Measurements from ENCODE around the gene AGT.
"Not testable (repeated sequence)": the region's sequence is repeated elsewhere in the genome, so short reads cannot be mapped to it uniquely, and the experiment has no call there.

DNA sequence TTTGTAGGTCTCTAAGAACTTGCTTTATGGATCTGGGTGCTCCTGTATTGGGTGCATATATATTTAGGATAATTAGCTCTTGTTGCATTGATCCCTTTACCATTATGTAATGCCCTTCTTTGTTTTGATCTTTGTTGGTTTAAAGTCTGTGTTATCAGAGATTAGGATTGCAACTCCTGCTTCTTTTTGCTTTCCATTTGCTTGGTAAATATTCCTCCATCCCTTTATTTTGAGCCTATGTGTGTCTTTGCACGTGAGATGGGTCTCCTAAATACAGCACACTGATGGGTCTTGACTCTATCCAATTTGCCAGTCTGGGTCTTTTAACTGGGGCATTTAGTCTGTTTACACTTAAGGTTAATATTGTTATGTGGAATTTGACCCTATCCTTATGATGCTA lies 57.2 kb downstream of the AGT start:
- TF ChIP-seq CTCF, POLR2A (IDR thresholded peaks at IDR 0.05): not testable (repeated sequence)
